ENCODE measurements around the gene MRPS15. TPM values are rescaled to one million over a fixed set of nuclear protein-coding genes. Genes with fewer than 3 reads are reported as not detected.

Gene MRPS15
- total and polyA plus RNA-seq, 2 of the 13 experiments (the other 11 are each of a cell fraction or from before 2014, with no cell fraction given): 59.0 to 113 TPM

DNA sequence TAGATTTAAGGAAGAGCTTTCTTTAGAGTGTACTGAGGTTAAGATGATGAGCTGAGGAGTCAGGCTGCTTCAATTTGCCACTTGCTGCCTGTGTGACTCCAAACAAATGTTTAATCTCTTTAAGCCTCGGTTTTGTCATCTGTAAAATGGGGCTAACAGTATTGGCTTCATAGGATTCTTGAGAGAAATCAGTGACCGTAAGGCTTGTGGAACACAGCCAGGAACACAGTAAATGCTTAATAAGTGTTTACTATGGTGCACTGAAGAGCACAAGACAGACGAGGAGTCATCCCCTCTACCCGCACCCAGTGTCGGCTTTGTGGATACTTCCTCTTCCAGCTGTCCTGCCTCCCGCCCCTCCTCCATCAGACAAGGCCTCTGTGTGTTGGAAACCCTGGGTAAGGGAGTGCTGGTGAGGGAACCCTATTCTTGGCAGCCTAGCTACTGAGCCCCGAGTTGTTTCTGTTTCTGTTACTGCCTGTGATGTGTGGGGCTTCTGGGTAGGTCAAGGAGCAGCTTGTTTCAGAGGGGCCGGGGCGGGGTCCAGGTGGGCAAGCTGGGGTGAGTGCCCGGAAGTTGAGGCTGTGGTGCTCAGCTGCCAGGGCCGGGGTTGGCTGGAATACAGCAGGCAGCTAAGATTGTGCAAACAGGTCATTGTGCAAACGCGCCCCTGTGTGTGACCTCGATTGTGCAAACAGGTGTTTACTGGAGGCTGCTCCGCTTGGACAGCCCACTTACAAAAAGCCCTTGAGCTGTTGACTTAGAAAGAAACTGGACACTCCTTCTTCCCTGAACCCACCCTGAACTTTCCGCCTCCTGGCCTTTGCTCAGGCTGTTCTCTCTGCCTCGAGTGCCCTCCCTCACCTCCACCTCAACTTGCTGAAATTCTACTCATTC, 22.5 kb upstream of the MRPS15 start (continued):
- TF ChIP-seq, protein P1, sequence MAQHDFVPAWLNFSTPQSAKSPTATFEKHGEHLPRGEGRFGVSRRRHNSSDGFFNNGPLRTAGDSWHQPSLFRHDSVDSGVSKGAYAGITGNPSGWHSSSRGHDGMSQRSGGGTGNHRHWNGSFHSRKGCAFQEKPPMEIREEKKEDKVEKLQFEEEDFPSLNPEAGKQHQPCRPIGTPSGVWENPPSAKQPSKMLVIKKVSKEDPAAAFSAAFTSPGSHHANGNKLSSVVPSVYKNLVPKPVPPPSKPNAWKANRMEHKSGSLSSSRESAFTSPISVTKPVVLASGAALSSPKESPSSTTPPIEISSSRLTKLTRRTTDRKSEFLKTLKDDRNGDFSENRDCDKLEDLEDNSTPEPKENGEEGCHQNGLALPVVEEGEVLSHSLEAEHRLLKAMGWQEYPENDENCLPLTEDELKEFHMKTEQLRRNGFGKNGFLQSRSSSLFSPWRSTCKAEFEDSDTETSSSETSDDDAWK (CRISPR knock-in tag; IDR thresholded peaks at IDR 0.05): no peak
- TF ChIP-seq KDM2A (CRISPR knock-in tag; IDR thresholded peaks at IDR 0.05; ENCODE audit: borderline replicate concordance, low read depth) (peak; percentile 70; the same call in 1 of the 2 replicates), ZNF326 (CRISPR knock-in tag; IDR thresholded peaks at IDR 0.05; ENCODE audit: borderline replicate concordance) (no peak), ZNF33B (CRISPR knock-in tag; IDR thresholded peaks at IDR 0.05) (no peak), ZNF724P (CRISPR knock-in tag; IDR thresholded peaks at IDR 0.05; ENCODE audit: borderline replicate concordance) (peak; percentile 80; the same call in 1 of the 2 replicates), ZNF24 (IDR thresholded peaks at IDR 0.05) (0 out of 2 replicates have a peak, but pooled peaks have one; percentile 13), ZNF432 (CRISPR knock-in tag; IDR thresholded peaks at IDR 0.05; ENCODE audit: borderline replicate concordance) (no peak), EHMT2 (IDR thresholded peaks at IDR 0.05; ENCODE audit: borderline replicate concordance, low read depth, low read length) (no peak; the same call in 1 of the 2 replicates), SOX6 (IDR thresholded peaks at IDR 0.05) (no peak), SOX6 (CRISPR knock-in tag; IDR thresholded peaks at IDR 0.05) (peak; percentile 99), SUZ12 (IDR thresholded peaks at IDR 0.05; ENCODE audit: low read depth, low read length) (no peak), POLR2G (IDR thresholded peaks at IDR 0.05; ENCODE audit: low read depth, low read length) (peak; percentile 70), ZBTB38 (CRISPR knock-in tag; IDR thresholded peaks at IDR 0.05) (no peak; the same call in 1 of the 2 replicates), PAWR (CRISPR knock-in tag; IDR thresholded peaks at IDR 0.05; ENCODE audit: borderline replicate concordance) (no peak), ZNF20 (CRISPR knock-in tag; IDR thresholded peaks at IDR 0.05) (0 out of 2 replicates have a peak, but pooled peaks have one; percentile 64), CBX1 (IDR thresholded peaks at IDR 0.05; ENCODE audit: low read depth) (no peak), ELF4 (CRISPR knock-in tag; IDR thresholded peaks at IDR 0.05; ENCODE audit: borderline replicate concordance) (peak; percentile 76; the same call in 1 of the 2 replicates), ZFY (CRISPR knock-in tag; IDR thresholded peaks at IDR 0.05) (peak; percentile 75), TCF7L2 (IDR thresholded peaks at IDR 0.05; ENCODE audit: low read depth, low read length) (no peak), HES4 (CRISPR knock-in tag; IDR thresholded peaks at IDR 0.05; ENCODE audit: borderline replicate concordance) (no peak)
- TF ChIP-seq, protein P2, sequence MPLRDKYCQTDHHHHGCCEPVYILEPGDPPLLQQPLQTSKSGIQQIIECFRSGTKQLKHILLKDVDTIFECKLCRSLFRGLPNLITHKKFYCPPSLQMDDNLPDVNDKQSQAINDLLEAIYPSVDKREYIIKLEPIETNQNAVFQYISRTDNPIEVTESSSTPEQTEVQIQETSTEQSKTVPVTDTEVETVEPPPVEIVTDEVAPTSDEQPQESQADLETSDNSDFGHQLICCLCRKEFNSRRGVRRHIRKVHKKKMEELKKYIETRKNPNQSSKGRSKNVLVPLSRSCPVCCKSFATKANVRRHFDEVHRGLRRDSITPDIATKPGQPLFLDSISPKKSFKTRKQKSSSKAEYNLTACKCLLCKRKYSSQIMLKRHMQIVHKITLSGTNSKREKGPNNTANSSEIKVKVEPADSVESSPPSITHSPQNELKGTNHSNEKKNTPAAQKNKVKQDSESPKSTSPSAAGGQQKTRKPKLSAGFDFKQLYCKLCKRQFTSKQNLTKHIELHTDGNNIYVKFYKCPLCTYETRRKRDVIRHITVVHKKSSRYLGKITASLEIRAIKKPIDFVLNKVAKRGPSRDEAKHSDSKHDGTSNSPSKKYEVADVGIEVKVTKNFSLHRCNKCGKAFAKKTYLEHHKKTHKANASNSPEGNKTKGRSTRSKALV (CRISPR knock-in tag; IDR thresholded peaks at IDR 0.05): peak; percentile 93

Measured in HepG2 (cell line).